GM18858 (cell line): ENCODE results near the gene FURIN.

Source experiments
- ATAC-seq: cut with Tn5 transposase; IDR thresholded peaks from one replicate; pipeline ENCODE4 v1.9.1; 2021; ENCODE audit not compliant: unreplicated experiment

Gene FURIN

DNA sequence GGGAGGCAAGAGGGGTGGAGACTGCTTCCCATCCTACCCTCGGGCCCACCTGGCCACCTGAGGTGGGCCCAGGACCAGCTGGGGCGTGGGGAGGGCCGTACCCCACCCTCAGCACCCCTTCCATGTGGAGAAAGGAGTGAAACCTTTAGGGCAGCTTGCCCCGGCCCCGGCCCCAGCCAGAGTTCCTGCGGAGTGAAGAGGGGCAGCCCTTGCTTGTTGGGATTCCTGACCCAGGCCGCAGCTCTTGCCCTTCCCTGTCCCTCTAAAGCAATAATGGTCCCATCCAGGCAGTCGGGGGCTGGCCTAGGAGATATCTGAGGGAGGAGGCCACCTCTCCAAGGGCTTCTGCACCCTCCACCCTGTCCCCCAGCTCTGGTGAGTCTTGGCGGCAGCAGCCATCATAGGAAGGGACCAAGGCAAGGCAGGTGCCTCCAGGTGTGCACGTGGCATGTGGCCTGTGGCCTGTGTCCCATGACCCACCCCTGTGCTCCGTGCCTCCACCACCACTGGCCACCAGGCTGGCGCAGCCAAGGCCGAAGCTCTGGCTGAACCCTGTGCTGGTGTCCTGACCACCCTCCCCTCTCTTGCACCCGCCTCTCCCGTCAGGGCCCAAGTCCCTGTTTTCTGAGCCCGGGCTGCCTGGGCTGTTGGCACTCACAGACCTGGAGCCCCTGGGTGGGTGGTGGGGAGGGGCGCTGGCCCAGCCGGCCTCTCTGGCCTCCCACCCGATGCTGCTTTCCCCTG is 13.8 kb downstream of the FURIN start:
- no peak for ATAC-seq

DNA sequence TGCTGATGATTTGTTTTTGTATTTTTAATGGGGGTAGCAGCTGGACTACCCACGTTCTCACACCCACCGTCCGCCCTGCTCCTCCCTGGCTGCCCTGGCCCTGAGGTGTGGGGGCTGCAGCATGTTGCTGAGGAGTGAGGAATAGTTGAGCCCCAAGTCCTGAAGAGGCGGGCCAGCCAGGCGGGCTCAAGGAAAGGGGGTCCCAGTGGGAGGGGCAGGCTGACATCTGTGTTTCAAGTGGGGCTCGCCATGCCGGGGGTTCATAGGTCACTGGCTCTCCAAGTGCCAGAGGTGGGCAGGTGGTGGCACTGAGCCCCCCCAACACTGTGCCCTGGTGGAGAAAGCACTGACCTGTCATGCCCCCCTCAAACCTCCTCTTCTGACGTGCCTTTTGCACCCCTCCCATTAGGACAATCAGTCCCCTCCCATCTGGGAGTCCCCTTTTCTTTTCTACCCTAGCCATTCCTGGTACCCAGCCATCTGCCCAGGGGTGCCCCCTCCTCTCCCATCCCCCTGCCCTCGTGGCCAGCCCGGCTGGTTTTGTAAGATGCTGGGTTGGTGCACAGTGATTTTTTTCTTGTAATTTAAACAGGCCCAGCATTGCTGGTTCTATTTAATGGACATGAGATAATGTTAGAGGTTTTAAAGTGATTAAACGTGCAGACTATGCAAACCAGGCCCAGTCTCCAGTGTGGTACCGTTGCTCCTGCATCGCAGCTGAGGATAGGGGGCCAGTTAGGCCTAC is 14.6 kb downstream of the FURIN start:
- ATAC-seq = no peak

DNA sequence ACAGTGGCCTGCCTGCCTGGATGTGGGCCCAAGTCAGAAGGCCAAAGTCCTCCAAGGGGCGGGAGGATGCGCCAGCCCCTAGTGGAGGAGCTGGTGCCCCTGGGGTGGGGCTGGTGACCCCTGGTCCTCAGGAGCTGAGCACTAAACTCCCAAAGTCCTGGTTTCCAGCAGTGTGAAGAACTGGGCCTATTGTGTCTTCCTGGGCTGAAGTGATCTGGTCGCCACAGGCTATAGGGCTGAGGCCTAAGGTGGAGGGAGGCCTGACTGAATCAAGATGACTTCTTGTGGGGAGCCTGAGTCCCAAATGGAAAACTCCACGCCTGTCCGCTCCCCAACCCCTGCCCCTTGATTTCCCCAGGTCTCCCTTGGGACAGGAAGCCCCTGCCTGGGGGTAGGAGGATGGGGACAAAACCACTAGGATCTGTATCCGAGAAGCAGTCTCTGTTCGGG is 15.2 kb downstream of the FURIN start:
- ATAC-seq = no peak

DNA sequence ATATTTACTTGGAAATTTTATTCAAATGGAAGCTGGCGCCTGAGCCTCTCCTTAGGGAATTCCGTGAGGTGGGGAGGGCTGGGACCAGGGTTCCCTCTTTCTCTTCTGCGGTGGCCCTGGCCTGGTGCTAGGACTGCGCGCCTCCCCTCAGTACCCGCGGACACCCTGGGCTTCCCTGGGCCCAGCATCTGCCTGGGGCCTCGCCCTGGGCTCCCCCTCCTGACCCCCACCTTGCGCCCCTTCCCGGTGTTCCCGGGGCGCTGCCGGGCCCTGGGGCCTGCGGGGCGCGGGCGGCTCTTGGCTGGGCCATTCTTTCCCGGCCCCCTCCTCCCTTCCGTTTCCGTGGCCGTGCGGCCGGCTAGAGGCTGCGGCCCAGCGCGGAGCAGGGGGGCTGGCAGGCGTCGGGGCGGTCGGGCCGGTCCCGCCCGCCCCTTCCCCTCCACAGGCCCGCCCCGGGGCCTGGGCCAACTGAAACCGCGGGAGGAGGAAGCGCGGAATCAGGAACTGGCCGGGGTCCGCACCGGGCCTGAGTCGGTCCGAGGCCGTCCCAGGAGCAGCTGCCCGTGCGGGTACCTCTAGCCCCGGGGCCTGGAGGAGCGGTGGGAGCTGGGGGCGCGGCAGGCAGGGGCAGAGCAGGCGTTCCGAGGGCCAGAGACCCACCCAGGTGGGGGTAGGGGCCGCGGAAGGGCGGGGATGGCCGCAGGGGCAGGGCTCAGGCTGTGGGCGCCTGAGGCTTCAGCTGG is 15.8 kb downstream of the FURIN start, which contains the start of gene FES:
Gene FES (plus strand): TSS at position 529 of the 743 bp plus-strand sequence. CDS start 542 bp downstream, outside the sequence.
- ATAC-seq = no peak

DNA sequence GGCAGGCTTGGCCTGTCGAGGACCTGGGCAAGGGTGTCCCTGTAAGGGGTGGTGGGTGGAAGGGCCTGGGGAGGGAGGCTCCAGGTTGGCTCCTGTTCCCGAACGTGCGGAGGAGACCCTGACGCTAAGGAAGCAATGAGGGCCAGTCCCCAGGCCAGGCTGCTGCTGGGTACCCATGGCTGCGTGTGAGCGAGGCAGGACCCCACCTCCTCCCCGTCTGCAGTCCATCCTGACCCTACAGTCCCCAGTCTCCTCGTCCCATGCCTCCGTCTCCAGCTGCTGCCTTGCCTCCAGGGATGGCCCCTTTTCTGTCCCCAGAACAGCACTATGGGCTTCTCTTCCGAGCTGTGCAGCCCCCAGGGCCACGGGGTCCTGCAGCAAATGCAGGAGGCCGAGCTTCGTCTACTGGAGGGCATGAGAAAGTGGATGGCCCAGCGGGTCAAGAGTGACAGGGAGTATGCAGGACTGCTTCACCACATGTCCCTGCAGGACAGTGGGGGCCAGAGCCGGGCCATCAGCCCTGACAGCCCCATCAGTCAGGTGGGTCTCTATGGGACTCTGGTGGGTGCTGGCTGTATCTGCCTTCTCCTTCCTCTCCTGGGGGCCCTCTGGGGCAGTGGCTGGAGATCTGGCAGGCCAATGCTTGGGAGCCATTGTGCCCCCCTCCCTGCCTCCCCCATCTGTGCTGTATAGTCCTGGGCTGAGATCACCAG is 16.5 kb downstream of the FURIN start:
- no peak for ATAC-seq

DNA sequence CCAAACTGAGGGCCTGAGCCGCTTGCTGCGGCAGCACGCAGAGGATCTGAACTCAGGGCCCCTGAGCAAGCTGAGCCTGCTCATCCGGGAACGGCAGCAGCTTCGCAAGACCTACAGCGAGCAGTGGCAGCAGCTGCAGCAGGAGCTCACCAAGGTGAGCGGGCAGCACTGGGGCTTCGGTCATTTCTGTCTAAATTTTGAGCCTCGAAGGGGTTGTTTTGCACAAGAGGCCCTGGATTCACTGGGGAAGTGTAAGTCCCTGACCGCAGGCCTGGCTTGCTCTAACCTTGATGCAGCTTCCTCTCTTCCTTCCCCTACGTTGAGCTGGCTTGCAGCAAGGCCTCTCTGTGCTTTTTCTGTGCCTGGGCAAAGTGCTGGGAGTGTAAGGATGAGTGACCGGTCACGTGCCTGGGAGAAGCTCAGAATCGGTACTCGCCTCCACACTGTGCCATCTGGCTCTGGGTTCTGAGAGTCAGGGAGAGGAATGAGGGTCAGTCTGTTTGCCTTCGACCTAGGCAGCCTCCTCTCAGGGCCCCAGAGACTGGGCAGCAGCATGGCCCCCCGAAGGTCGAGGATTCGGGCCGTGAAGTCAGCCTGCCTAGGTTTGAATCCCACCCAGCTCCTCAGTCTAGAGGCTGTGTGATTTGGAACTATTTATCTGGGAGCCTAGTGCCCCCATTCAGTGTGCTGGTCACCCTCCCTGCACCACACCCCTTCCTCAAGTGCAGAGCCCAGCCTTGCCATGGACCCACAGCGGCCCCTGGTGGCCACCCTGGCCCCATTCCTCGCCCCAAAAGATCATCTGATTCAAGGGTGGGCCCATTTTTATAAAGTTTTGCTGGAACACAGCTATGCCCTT is 17.3 kb downstream of the FURIN start:
- peak; percentile 49 for ATAC-seq

DNA sequence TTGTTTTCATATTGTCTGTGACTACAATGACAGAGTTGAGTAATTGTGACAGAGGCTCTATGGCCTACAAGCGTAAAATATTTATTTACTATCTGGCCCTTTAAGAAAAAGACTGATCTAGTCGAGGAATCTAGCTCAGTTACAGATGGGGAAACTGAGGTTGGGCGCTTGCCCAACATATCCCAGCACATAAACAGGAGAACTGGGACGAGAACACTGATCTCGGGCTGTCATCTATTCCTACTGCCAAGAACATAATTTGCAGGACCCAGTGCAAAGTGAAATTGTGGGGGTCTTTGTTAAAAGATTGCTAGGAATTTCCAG is 17.9 kb downstream of the FURIN start:
- no peak for ATAC-seq

DNA sequence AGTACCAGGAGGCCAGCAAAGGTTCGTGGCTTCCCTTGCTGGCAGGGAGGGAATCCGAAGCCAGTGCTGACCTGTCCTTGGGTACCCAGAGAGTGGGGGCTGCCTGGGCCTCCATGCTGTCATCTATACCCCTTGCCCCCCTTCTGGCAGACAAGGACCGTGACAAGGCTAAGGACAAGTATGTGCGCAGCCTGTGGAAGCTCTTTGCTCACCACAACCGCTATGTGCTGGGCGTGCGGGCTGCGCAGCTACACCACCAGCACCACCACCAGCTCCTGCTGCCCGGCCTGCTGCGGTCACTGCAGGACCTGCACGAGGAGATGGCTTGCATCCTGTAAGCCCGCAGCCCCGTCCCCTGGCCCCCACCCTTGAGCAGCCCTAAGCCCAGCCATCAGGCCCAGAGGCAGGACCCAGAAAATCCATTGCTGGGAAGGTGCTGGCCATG is 18.7 kb downstream of the FURIN start:
- ATAC-seq = no peak

DNA sequence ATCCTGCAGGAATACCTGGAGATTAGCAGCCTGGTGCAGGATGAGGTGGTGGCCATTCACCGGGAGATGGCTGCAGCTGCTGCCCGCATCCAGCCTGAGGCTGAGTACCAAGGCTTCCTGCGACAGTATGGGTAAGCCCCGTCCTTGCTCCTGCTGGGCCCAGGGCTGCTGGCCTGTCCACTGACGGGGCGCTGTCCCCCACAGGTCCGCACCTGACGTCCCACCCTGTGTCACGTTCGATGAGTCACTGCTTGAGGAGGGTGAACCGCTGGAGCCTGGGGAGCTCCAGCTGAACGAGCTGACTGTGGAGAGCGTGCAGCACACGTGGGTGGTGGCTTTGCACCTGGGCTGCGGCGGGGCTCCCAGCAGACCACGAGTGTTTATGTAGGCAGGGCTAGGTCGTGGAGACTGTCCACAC is 20.9 kb downstream of the FURIN start:
- no peak for ATAC-seq

DNA sequence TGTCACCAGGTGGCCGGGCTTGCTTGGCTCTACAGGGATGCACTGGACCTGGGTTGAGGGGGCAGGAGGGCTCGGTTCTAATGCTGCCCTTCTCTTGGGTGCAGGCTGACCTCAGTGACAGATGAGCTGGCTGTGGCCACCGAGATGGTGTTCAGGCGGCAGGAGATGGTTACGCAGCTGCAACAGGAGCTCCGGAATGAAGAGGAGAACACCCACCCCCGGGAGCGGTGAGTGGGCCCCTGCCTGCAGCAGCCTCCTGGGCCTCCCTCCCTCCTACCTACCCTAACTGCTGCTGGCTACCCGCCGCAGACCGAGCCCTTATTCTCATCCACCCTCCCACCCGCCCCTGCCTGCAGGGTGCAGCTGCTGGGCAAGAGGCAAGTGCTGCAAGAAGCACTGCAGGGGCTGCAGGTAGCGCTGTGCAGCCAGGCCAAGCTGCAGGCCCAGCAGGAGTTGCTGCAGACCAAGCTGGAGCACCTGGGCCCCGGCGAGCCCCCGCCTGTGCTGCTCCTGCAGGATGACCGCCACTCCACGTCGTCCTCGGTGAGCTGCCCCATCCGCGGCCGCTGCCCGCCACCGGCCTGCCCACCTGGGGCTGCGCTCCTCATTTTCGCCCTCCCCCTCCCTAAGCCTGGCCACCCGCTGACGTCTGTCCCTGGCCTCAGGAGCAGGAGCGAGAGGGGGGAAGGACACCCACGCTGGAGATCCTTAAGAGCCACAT is 21.5 kb downstream of the FURIN start:
- no peak for ATAC-seq

DNA sequence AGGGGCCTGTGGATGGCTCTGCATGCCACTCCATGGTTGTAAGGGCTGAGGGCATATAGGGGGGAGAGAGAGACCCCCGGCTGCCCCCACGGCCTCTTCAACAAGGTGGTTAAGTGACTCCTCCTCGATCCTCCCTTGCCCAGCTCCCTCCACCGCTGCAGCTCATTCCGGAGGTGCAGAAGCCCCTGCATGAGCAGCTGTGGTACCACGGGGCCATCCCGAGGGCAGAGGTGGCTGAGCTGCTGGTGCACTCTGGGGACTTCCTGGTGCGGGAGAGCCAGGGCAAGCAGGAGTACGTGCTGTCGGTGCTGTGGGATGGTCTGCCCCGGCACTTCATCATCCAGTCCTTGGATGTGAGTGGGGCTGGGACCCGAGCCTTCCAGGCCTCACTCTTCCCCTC is 22.5 kb downstream of the FURIN start:
- no peak for ATAC-seq

DNA sequence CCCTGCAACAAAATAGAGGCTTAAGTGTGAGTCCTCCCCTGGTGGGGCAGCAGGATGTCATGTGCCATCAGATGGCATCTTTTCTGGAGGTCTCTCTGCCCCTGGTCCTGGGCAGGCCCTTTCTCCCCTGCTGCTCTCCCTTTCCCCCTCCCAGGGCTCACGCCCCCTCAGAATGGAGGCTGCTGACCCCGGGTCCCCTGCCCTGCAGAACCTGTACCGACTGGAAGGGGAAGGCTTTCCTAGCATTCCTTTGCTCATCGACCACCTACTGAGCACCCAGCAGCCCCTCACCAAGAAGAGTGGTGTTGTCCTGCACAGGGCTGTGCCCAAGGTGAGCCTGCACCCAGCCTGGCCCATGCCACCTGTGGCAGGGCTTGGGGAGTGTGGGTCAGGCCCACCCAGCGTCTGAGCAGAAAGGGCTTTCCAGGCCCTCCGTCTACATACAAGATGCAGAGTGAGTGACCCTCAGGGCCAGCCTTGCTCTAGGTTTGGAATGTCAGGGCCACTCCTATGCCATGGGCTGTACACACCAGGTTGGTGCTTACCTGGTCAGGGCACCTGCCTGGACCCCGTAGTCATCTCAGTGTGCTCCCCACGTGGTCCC is 23.1 kb downstream of the FURIN start:
- ATAC-seq = no peak

DNA sequence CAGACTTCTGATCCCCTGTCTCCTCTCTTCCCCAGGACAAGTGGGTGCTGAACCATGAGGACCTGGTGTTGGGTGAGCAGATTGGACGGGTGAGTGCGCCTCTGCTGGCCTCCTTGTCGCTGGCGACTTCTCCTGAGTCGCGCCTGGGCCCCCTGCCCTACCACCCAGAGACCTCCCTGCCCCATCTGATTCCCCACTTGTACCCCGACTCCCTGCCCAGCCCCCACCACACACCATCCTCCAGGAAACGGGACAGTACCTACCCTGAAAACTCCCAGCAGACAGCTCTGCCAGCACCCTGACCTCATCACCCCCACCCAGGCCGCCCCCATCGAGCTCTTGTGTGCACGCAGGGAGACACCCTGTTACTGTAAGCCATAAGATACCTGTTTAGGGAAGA is 23.6 kb downstream of the FURIN start:
- ATAC-seq = no peak

DNA sequence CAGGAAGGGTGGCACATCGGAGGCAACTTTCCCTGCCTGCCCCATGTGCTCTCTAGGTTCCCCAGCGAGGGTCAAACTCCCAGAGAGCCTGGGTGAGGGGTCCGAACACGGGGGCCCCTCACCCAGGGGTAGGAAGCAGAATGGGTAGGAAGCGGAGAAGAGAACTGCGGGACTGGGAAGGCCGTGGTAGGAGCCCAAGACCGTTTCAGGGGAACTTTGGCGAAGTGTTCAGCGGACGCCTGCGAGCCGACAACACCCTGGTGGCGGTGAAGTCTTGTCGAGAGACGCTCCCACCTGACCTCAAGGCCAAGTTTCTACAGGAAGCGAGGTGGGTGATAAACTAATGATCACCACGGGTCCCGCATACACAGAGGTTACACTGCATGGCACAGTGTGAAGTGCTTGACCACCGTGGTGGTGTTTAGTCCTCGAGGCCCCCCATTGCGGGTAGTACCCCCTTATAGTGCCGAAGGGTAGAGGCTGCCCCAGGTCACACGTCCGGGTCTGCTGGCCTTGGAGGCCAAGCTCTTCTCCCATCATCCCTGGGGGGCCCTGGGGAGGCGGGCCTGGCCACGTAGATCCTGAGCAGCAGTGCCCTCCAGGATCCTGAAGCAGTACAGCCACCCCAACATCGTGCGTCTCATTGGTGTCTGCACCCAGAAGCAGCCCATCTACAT is 24.2 kb downstream of the FURIN start:
- no peak for ATAC-seq

DNA sequence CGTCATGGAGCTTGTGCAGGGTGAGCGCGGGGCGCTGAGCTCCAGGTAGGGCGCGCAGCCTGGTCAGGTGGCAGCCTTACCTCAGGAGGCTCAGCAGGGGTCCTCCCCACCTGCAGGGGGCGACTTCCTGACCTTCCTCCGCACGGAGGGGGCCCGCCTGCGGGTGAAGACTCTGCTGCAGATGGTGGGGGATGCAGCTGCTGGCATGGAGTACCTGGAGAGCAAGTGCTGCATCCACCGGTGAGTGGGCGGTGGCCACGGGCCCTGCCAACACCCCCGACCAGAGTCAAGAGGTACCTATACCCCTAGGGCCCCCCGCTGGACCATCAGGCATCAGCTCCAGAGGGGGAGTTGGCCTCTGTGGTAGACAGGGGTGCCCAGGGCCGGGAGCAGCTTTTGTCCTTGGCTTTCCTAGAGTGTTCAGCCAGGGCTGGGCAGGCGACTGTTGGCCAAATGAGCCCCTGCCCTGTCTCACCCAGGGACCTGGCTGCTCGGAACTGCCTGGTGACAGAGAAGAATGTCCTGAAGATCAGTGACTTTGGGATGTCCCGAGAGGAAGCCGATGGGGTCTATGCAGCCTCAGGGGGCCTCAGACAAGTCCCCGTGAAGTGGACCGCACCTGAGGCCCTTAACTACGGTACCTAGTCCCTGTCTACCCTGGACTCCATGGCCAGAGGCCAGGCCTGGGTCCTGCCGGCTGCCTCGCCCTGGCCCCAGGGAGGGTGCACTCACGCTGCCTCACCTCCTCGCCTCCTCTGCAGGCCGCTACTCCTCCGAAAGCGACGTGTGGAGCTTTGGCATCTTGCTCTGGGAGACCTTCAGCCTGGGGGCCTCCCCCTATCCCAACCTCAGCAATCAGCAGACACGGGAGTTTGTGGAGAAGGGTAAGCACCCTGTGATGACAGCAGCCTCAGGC is 25.0 kb downstream of the FURIN start:
- ATAC-seq = no peak

DNA sequence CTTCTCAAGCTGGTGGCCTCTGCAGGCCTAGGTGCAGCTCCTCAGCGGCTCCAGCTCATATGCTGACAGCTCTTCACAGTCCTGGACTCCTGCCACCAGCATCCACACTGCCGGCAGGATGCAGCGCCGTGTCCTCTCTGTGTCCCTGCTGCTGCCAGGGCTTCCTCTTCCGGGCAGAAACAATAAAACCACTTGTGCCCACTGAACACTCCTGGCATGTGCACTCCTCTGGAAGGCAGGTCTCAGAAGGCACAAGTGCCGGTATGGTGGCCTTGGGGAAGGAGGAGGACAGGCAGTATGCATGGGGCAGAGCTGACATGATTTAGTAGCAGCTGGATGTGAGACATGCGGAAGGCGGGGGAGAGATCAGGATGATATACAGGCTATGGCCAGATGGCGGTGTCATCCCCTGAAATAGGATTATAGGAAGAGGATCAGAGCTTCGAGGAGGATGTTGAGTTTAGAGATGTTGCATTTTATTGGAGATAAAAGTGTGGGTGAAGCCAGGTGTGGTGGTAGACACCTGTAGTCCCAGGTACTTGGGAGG is 27.3 kb downstream of the FURIN start:
- no peak for ATAC-seq

DNA sequence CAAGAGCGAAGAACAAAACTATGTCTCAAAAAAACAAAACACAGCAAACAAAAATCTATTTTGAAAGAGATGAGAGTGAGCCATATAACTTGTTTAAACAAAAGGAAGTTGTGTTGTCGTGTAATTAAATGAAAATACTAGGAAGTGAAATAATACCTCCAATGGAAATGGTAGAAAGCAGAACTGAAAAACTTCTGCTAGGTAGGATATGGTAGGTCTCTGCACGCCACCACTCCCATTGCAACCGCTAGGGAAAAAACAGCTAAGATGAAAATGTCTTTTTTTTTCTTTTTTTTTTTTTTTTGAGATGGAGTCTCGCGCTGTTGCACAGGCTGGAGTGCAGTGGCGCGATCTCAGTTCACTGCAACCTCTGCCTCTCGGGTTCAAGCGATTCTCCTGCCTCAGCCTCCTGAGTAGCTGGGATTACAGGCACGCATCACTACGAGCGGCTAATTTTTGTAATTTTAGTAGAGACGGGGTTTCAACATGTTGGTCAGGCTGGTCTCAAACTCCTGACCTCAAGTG is 28.8 kb downstream of the FURIN start:
- ATAC-seq = peak; percentile 71
